ENCODE measurements around the gene ZBTB20. TPM values are rescaled to one million over a fixed set of nuclear protein-coding genes. Genes with fewer than 3 reads are reported as not detected.

ZBTB20 gene
- total RNA-seq, 1 donor from 2014 or later = 62.0 TPM

- Histone ChIP-seq H3K27me3 (ENCODE audit: low read depth) (no peaks in the 10 kb centered on the region), H3K27ac (replicated peaks) (no peak overlapping the region), H3K4me1 (no peaks in the 10 kb centered on the region), H3K4me3 (no peak overlapping the region), H3K36me3 (no peaks in the 10 kb centered on the region), H3K9me3 (replicated peaks) (no peaks in the 10 kb centered on the region)
- intact Hi-C loops (cut with micrococcal nuclease) = no loop called here
- no peak for DNase-seq
- no peak for TF ChIP-seq CTCF (IDR thresholded peaks at IDR 0.05; ENCODE audit: borderline replicate concordance)
Observed at GRCh38 chr3:114294940-114295480, 852.1 kb downstream of the ZBTB20 start.

GRCh38 chr3:114293838-114294535 is 853.1 kb downstream of the ZBTB20 start, which contains the start of gene TIGIT:
Gene TIGIT, plus strand, starts transcription at chr3:114294028. Its CDS starts 34 bp downstream, at chr3:114294062.
- no peak for TF ChIP-seq CTCF (IDR thresholded peaks at IDR 0.05; ENCODE audit: borderline replicate concordance)
- Histone ChIP-seq H3K27ac (replicated peaks) (no peak within 1 kb of the TSS), H3K27me3 (ENCODE audit: low read depth) (no peaks in the 10 kb centered on the region), H3K9me3 (replicated peaks) (no peaks in the 10 kb centered on the region), H3K36me3 (no peaks in the 10 kb centered on the region), H3K4me3 (no peak within 1 kb of the TSS), H3K4me1 (no peaks in the 10 kb centered on the region)
- intact Hi-C loops (cut with micrococcal nuclease) = no loop called here
- DNase-seq = no peak

GRCh38 chr3:114290911-114291901 is 855.9 kb downstream of the ZBTB20 start:
- Histone ChIP-seq H3K27ac (replicated peaks) (no peak overlapping the region), H3K4me3 (no peak overlapping the region), H3K36me3 (no peaks in the 10 kb centered on the region), H3K4me1 (no peaks in the 10 kb centered on the region), H3K9me3 (replicated peaks) (no peaks in the 10 kb centered on the region), H3K27me3 (ENCODE audit: low read depth) (no peaks in the 10 kb centered on the region)
- DNase-seq = peak; percentile 33
- intact Hi-C loops (cut with micrococcal nuclease) = no loop called here
- TF ChIP-seq CTCF (IDR thresholded peaks at IDR 0.05; ENCODE audit: borderline replicate concordance) = peak; percentile 71

GRCh38 chr3:114286266-114286665 is 860.8 kb downstream of the ZBTB20 start:
- Histone ChIP-seq H3K27me3 (ENCODE audit: low read depth) (no peaks in the 10 kb centered on the region), H3K4me1 (no peaks in the 10 kb centered on the region), H3K36me3 (no peaks in the 10 kb centered on the region), H3K4me3 (no peak overlapping the region), H3K27ac (replicated peaks) (no peak overlapping the region), H3K9me3 (replicated peaks) (no peaks in the 10 kb centered on the region)
- no peak for DNase-seq
- intact Hi-C loops (cut with micrococcal nuclease) = no loop called here
- TF ChIP-seq CTCF (IDR thresholded peaks at IDR 0.05; ENCODE audit: borderline replicate concordance) = no peak

- Histone ChIP-seq H3K27me3 (ENCODE audit: low read depth) (no peaks in the 10 kb centered on the region), H3K4me1 (no peaks in the 10 kb centered on the region), H3K4me3 (no peak overlapping the region), H3K9me3 (replicated peaks) (no peaks in the 10 kb centered on the region), H3K27ac (replicated peaks) (no peak overlapping the region), H3K36me3 (no peaks in the 10 kb centered on the region)
- intact Hi-C loops (cut with micrococcal nuclease) = no loop called here
- no peak for TF ChIP-seq CTCF (IDR thresholded peaks at IDR 0.05; ENCODE audit: borderline replicate concordance)
- DNase-seq = no peak
Observed at GRCh38 chr3:114285648-114286230, 861.3 kb downstream of the ZBTB20 start.
